Coronary artery (tissue), 2 donors: ENCODE results near the gene MRGPRF.

Experiments
- DNase-seq: peaks from one replicate; pipeline ENCODE4 v3.0.0-alpha.2; 2017; ENCODE audit warnings: low spot score
- H3K27ac ChIP-seq, 2 donors: fragments of 200-600 bp; sonication (generic); one replicate each; pipeline ENCODE4 v1.5.1; 2016 to 2019
- H3K4me3 ChIP-seq: fragments of 200-600 bp; sonication (generic); 2 replicates; pipeline ENCODE4 v1.5.1; 2016; ENCODE audit warnings: mild to moderate bottlenecking, moderate library complexity
- TF ChIP-seq, protein P1 (sequence below): fragments of 200-600 bp; sonication (generic); IDR thresholded peaks from one replicate; pipeline ENCODE4 v1.5.1; 2019; ENCODE audit warnings: antibody characterized with exemption

The MRGPRF gene

DNA sequence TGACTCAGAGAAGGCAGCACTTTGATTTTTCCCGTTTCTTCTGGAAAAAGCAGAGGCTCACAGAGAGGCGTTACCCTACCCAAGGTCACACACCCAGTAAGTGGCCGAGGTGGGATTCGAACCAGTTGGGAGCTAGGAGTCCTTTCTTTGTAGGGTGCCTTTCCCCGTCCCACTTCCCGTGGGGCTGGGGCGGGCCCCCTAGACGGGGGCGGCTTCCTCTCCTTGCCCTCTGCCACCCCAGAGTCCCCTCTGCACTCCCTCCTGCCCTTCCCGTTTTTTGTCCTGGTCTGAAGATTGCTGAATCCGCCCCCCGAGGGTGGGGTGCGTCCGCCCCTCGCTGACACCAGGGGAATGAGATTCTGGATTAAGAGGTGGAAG, 36.4 kb upstream of the MRGPRF start:
- Histone ChIP-seq H3K27ac (peak overlapping the region; percentile 71 to 95), H3K4me3 (peak overlapping the region; percentile 96)
- TF ChIP-seq, protein P1, sequence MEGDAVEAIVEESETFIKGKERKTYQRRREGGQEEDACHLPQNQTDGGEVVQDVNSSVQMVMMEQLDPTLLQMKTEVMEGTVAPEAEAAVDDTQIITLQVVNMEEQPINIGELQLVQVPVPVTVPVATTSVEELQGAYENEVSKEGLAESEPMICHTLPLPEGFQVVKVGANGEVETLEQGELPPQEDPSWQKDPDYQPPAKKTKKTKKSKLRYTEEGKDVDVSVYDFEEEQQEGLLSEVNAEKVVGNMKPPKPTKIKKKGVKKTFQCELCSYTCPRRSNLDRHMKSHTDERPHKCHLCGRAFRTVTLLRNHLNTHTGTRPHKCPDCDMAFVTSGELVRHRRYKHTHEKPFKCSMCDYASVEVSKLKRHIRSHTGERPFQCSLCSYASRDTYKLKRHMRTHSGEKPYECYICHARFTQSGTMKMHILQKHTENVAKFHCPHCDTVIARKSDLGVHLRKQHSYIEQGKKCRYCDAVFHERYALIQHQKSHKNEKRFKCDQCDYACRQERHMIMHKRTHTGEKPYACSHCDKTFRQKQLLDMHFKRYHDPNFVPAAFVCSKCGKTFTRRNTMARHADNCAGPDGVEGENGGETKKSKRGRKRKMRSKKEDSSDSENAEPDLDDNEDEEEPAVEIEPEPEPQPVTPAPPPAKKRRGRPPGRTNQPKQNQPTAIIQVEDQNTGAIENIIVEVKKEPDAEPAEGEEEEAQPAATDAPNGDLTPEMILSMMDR, result no peak
- no peak for DNase-seq

DNA sequence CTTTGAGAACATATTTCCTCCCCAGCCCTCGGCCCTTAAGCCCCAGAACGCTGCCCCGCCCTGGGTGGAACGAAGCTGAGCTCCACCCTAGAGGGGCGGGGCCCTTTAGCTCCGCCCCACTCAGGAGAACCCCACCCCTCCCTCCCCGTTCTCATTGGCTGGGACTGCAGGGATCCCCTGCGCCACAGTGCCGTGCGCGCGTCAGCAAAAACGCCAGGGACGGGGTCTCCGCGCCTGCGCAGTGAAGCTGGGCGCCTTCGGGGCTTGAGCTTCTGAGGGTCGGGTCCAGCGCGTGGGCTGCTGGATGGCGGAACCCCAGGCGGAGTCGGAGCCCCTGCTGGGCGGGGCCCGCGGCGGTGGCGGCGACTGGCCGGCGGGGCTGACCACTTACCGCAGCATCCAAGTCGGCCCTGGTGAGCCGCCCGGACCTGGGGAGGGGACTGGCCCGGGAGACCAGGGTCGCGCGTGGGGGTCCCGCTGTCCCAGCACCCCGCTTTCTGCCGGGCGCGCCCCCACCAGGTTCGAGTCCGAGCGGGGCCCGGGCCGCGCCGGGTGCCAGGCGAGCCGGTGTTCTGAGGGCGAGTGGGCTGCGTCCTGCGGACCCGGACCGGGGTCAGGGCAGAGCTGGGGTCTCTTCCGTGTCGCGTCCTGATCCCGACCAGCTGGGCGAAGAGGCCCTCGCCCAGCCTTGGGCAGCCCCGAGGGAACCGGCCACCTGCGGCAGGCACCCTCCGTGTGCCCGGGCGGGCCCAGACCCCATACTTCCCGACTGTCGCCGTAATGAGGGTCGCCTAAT, 35.8 kb upstream of the MRGPRF start, which contains the start of gene TPCN2:
TPCN2 (plus strand) TSS at position 239 of the 796 bp plus-strand sequence; CDS start at position 305, 66 bp downstream.
- TF ChIP-seq, protein P1, result no peak
- Histone ChIP-seq H3K27ac (peak within 1 kb of the TSS; percentile 71 to 95), H3K4me3 (peak within 1 kb of the TSS; percentile 96)
- peak; percentile 96 for DNase-seq

DNA sequence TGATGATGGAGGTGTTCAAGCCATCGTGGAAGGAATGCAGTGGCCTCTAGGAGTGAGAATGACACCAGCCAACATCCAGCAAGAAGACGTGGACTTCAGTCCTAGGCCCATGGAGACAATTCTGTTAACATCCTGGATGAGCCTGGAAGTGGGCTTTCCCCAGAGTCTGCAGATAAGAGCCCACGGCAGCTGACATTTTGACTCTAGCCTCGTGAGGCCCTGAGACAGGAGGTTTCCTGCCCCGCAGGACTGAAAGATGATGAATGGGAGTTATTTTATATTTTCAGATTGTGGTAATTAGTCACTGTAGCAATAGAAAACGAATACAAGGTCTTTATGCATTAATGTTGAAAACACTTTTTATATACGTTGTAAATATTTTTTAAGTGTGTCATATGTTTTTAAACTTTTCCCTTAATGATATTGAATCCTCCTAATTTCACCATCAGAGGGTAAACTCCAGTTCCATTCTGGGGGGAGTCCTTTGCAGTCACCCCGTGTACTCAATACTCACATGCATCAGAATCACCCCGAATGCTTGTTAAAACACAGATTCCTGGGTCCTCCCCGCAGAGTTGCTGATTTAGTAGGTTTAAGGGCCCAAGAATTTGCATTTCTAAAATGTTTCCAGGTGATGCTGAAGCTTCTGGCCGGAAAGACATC, 35.1 kb upstream of the MRGPRF start:
- no peak for DNase-seq
- Histone ChIP-seq H3K4me3 (peak overlapping the region; percentile 96), H3K27ac (peak overlapping the region; percentile 71 to 95)
- TF ChIP-seq, protein P1, result no peak

DNA sequence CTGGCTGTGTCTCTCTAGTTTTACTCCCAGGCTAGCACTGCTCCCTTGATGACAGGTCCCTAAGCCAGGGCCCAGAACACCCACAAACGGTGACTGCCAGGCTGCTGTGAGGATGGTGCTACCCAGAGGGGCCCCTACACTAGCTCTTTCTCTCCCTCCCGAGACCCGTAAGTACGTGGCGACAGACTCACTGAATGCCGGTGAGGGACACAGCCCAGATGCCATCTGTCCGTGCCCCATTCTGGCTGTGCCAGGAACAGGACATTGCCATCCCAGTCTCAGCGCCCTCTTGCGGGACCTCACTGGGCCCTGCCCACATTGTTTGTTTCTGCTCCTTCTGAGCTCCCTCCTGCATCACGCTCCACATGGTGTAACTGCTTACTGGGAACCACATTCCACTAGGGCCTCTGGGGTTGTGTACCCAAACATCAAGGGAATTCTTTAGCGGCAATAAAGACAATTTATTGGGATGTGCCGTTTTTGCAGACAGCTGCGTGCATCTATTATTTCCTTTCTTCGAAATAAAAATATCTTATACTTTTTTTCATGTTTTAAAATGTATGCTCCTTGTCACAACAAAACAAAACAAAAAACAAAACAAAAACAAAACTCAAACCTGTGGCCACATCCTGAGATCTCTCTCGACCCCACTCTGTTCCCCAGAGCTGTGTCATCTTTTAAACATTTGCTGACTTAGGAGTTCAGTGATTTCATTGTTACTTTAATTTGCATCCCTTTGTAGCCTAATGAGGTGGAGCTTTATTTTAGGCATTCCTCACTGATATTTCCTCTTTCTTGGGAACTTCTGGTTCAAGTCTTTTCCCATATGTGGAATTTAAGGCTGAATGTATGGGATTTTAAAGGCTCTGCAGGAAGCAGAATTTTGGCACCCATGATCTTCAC, 31.3 kb upstream of the MRGPRF start:
- H3K4me3 ChIP-seq, result peak overlapping the region; percentile 11
- peak; percentile 85 for DNase-seq
- TF ChIP-seq, protein P1, result peak; percentile 43
- peak overlapping the region; percentile 7 to 87 for H3K27ac ChIP-seq

DNA sequence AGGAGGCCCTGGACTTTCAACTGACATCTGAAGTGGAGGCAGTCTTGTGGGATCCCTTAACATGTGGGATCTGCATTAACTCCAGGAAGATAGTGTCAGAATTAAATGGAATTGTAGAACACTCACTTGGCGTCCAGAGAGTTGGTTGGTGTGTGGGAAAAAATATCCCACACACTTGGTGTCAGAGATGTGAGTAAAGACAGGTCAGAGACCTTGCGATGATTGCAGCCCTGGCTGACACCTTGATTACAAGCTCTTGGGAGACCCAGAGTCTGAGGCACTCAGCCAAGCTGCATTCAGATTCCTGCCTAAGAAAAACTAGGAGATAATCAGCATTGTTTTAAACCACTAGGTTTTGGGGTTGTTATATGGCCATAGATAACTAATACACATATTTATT, 28.5 kb upstream of the MRGPRF start:
- Histone ChIP-seq H3K27ac (no peak overlapping the region), H3K4me3 (no peak overlapping the region)
- TF ChIP-seq, protein P1, result no peak
- DNase-seq, result no peak

DNA sequence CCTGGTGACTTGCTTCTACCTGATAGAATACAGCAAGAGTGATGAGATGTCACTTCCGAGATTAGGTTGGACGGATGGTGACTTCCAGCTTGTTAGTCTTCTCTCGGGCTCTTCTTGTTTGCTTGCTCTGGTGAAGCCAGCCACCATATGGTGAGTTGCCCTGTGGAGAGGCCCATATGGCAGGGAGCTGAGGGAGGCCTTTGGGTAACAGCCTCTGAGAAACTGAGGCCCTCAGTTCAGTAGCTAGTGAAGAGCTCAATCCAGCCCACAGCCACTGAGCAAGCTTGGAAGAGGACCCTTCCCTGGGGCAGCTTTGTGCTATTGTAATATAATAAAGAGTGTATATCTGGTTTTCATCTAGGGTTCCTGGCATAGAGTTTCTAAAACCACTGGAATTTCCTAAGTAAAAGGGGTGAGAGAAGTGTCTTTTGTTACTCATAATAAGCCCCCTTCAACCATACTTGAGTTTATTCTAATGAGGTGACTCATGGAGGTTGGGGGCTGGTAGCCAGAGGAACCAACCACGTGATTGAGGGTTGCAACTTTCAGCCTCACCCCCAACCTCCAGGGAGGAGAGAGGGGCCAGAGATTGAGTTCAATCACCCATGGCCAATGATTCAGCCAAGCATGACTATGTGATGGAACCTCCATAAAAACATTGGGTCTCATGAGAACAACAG, 27.7 kb upstream of the MRGPRF start:
- TF ChIP-seq, protein P1, result no peak
- DNase-seq, result no peak

More for the DNA sequence above, 27.7 kb upstream of the MRGPRF start:
- Histone ChIP-seq H3K4me3 (no peak overlapping the region), H3K27ac (no peak overlapping the region)
